PC-9 (cell line): Measurements from ENCODE around the gene SPRTN. TPM values are rescaled to one million over a fixed set of nuclear protein-coding genes. Genes with fewer than 3 reads are reported as not detected.

Experiments used
- BruUV-seq: library from RNA; stranded (reverse); fragments of 400-500 nt; replicated peaks from 2 replicates; lab custom pipeline; 2021; lab: Mats Ljungman, UMichigan
- CTCF ChIA-PET: fragments of 300-600 bp; sonication (Branson Sonifier 250); formaldehyde crosslinking; loops from one replicate; lab custom pipeline; 2022; ENCODE audit warnings: antibody characterized with exemption; lab: Charles Lee
- POLR2A ChIA-PET: fragments of 300-600 bp; sonication (Branson Sonifier 250); formaldehyde crosslinking; loops from one replicate; lab custom pipeline; 2022; ENCODE audit warnings: antibody characterized with exemption; ENCODE audit not compliant: unreplicated experiment; lab: Charles Lee
- DNase-seq, 2 experiments: peaks; one replicate each; pipeline versions ENCODE4 v3.0.0 to v3.0.0-alpha.2; 2015 to 2022; ENCODE audit warnings: mixed read lengths in 1 of 2
- H2AFZ ChIP-seq: fragments of 200-600 bp; sonication (generic); 2 replicates; pipeline ENCODE4 v1.8.1; 2017; ENCODE audit warnings: antibody characterized with exemption
- H3F3A ChIP-seq: fragments of 200-600 bp; sonication (generic); 2 replicates; pipeline ENCODE4 v1.8.1; 2017; ENCODE audit warnings: antibody characterized with exemption, mild to moderate bottlenecking, low read depth; ENCODE audit not compliant: insufficient read depth
- H3K27ac ChIP-seq: fragments of 200-600 bp; sonication (generic); 2 replicates; pipeline ENCODE4 v1.6.1; 2016; ENCODE audit warnings: mixed run types
- H3K27me3 ChIP-seq: fragments of 200-600 bp; sonication (generic); 2 replicates; pipeline ENCODE4 v1.6.1; 2016; ENCODE audit warnings: low read depth, mixed run types; ENCODE audit not compliant: insufficient read depth
- H3K36me3 ChIP-seq: fragments of 200-600 bp; sonication (generic); 2 replicates; pipeline ENCODE4 v1.6.1; 2016; ENCODE audit warnings: low read depth, mixed run types
- H3K4me1 ChIP-seq: fragments of 200-600 bp; sonication (generic); replicated peaks from 2 replicates; pipeline ENCODE4 v1.6.1; 2016; ENCODE audit warnings: mixed run types; ENCODE audit not compliant: insufficient read depth
- H3K4me2 ChIP-seq: fragments of 200-600 bp; sonication (generic); 2 replicates; pipeline ENCODE4 v1.6.1; 2017; ENCODE audit warnings: mixed run types
- H3K4me3 ChIP-seq: fragments of 200-600 bp; sonication (generic); 2 replicates; pipeline ENCODE4 v1.6.1; 2016; ENCODE audit warnings: mixed run types
- H3K79me2 ChIP-seq: fragments of 200-600 bp; sonication (generic); 2 replicates; pipeline ENCODE4 v1.6.1; 2017; ENCODE audit warnings: low read depth, mixed run types
- H3K9me2 ChIP-seq: fragments of 200-600 bp; sonication (generic); 2 replicates; pipeline ENCODE4 v1.8.1; 2017; ENCODE audit warnings: mild to moderate bottlenecking; ENCODE audit not compliant: insufficient read depth
- H3K9me3 ChIP-seq: fragments of 200-600 bp; sonication (generic); 2 replicates; pipeline ENCODE4 v1.8.1; 2016; ENCODE audit warnings: low read depth; ENCODE audit not compliant: insufficient read depth
- H4K20me1 ChIP-seq: fragments of 200-600 bp; sonication (generic); 2 replicates; pipeline ENCODE4 v1.8.1; 2017; ENCODE audit not compliant: insufficient read depth
- CTCF ChIP-seq: fragments of 200-600 bp; sonication (generic); conservative IDR thresholded peaks from 2 replicates; pipeline ENCODE4 v1.6.1; 2017; ENCODE audit warnings: mixed run types, antibody characterized with exemption, mild to moderate bottlenecking, moderate library complexity
- EZH2 ChIP-seq: fragments of 200-600 bp; sonication (generic); IDR thresholded peaks from 2 replicates; pipeline ENCODE4 v1.8.0; 2017; ENCODE audit warnings: antibody characterized with exemption, low read depth
- intact Hi-C: fragments of 100-400 bp; cut with micrococcal nuclease; formaldehyde crosslinking; loops from one replicate; pipeline ENCODE4 v1.10.0; 2022; ENCODE audit not compliant: unreplicated experiment
- total RNA-seq: library from RNA; stranded (reverse); gene quantifications from 2 replicates; pipeline ENCODE4 v1.2.3, GENCODE V29; 2021

SPRTN gene
- total RNA-seq, 1 experiment from 2014 or later: 14.6 TPM

DNA sequence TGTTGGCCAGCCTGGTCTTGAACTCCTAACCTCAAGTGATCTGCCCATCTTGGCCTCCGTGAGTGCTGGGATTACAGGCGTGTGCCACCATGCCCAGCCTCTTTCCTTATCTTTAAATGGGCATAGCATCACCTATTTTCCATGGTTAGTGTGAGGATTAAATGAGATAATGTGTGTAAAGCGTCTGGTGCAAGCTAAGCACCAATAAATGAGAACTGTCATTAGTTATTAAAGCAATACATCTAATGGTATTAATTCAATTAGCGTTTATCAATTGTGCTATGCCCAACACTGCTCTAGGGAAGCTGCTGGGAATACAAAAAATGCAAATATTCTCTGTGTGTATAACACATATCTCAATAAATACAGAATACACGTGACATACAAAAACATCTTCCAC is 10.5 kb upstream of the SPRTN start:
- intact Hi-C loops: no loop called here
- Histone ChIP-seq H3K79me2 (peaks cover 6% of the 10 kb centered on the region), H4K20me1 (peaks cover under 1% of the 10 kb centered on the region; the same call in 1 of the 2 replicates), H3K4me1 (peaks cover 3% of the 10 kb centered on the region), H3K9me2 (no peaks in the 10 kb centered on the region), H3K4me2 (no peak overlapping the region), H3K4me3 (no peak overlapping the region), H3F3A (no peaks in the 10 kb centered on the region), H2AFZ (no peak overlapping the region), H3K27ac (no peak overlapping the region), H3K9me3 (no peaks in the 10 kb centered on the region), H3K36me3 (peaks cover 2% of the 10 kb centered on the region; the same call in 1 of the 2 replicates), H3K27me3 (no peaks in the 10 kb centered on the region)
- POLR2A ChIA-PET: no interaction called here
- no peak for TF ChIP-seq CTCF
- TF ChIP-seq EZH2: no peak
- DNase-seq: no peak
- CTCF ChIA-PET: no interaction called here
- no TSS peak for BruUV-seq

DNA sequence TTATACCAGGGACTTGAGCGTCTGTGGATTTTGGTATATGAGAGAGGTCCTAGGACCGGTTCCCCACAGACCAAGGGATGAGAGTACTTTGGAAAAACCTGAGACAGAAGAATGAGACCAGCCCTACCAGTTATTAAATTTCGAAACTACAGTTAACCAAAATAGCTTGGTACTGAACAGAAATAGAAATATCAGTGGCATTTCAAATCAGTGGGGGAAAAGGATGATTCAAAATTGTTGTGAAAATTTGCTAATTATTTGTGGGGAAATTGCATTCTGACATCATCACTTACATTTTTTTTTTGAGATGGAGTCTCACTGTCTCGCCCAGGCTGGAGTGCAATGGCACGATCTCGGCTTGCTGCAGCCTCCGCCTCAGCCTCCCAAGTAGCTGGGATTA is 8.6 kb upstream of the SPRTN start:
- POLR2A ChIA-PET: no interaction called here
- CTCF ChIA-PET: no interaction called here
- intact Hi-C loops: no loop called here
- no peak overlapping the region for H3K4me3 ChIP-seq
- no peaks in the 10 kb centered on the region for H3K9me2 ChIP-seq
- no peaks in the 10 kb centered on the region for H3K27me3 ChIP-seq
- no peak for TF ChIP-seq CTCF
- TF ChIP-seq EZH2: no peak
- H3K9me3 ChIP-seq: no peaks in the 10 kb centered on the region
- no peak for DNase-seq
- peaks cover 19% of the 10 kb centered on the region for H3K36me3 ChIP-seq
- H3K79me2 ChIP-seq: peaks cover 25% of the 10 kb centered on the region
- H3K4me2 ChIP-seq: no peak overlapping the region
- peaks cover 19% of the 10 kb centered on the region for H4K20me1 ChIP-seq
- no peak overlapping the region for H3K27ac ChIP-seq
- no peak overlapping the region for H2AFZ ChIP-seq
- H3K4me1 ChIP-seq: peaks cover 21% of the 10 kb centered on the region
- no TSS peak for BruUV-seq
- no peaks in the 10 kb centered on the region for H3F3A ChIP-seq

DNA sequence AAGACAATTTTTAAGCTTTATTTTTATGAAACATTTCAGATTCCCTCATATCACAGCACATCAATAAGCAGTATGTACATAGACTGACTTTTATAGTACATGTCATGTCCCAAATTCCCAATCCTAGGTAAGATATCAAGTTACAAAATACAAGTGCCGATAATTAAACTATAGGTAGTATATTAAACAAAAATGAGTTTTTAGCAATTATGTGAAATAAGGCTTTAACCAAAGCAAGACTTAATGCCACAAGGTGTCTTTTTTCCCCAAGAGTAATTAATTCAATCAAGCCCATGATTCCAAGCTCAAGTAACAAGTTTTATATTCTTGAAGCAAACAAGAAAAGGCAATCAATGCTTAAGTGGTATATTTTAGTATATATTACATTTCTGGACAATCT is 5.3 kb upstream of the SPRTN start:
- no peaks in the 10 kb centered on the region for H3K27me3 ChIP-seq
- peaks cover 22% of the 10 kb centered on the region for H3K36me3 ChIP-seq
- no peak for TF ChIP-seq EZH2
- TF ChIP-seq CTCF: no peak
- H3K4me2 ChIP-seq: peak overlapping the region; percentile 99
- H4K20me1 ChIP-seq: peaks cover 40% of the 10 kb centered on the region
- no peak for DNase-seq
- no peaks in the 10 kb centered on the region for H3F3A ChIP-seq
- H3K27ac ChIP-seq: no peak overlapping the region
- H3K9me3 ChIP-seq: no peaks in the 10 kb centered on the region
- H3K9me2 ChIP-seq: no peaks in the 10 kb centered on the region
- CTCF ChIA-PET: no interaction called here
- H3K4me3 ChIP-seq: peak overlapping the region; percentile 72; the same call in 1 of the 2 replicates
- BruUV-seq: no TSS peak
- H2AFZ ChIP-seq: no peak overlapping the region
- POLR2A ChIA-PET: no interaction called here
- peaks cover 44% of the 10 kb centered on the region for H3K4me1 ChIP-seq
- H3K79me2 ChIP-seq: peaks cover 56% of the 10 kb centered on the region
- intact Hi-C loops: loop anchor here (10.0 kb wide), 1 partner anchor 688 kb away; the partner anchor contains the start of gene COG2
